ENCODE results near the gene WEE1.
"Not testable (repeated sequence)": the region's sequence is repeated elsewhere in the genome, so short reads cannot be mapped to it uniquely, and the experiment has no call there.

The WEE1 gene

GRCh38 chr11:9619971-9620370, 46.5 kb downstream of the WEE1 start:
- no peak for DNase-seq

- not testable (repeated sequence) for DNase-seq
Observed at GRCh38 chr11:9622353-9622752, 48.9 kb downstream of the WEE1 start.

DNA sequence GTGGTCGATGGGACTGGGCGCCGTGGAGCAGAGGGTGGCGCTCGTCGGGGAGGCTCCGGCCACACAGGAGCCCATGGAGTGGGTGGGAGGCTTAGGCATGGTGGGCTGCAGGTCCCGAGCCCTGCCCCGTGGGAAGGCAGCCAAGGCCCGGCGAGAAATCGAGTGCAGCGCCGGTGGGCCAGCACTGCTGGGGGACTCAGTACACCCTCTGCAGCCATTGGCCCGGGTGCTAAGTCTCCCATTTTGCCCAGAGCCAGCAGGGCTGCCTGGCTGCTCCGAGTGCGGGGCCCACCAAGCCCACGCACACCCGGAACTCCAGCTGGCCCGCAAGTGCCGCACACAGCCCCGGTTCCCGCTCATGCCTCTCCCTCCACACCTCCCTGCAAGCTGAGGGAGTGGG, 49.6 kb downstream of the WEE1 start:
- not testable (repeated sequence) for DNase-seq

DNA sequence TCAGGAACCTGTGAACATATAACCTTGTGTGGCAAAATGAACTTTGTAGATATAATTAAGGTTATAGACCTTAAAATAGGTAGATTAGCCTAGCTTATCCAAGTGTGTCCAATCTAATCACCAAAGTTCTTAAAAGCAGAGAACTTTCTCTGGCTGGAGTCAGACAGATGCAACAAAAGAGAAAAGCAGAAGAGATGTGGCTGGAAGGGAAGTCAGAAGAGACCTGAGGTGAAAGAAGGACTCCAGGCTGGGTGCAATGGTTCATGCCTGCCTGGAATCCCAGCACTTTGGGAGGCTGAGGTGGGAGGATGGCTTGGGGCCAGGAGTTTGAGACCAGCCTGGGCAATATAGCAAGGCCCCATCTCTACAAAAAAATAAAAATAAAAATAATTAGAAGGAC, 51.0 kb downstream of the WEE1 start:
- no peak for DNase-seq

DNA sequence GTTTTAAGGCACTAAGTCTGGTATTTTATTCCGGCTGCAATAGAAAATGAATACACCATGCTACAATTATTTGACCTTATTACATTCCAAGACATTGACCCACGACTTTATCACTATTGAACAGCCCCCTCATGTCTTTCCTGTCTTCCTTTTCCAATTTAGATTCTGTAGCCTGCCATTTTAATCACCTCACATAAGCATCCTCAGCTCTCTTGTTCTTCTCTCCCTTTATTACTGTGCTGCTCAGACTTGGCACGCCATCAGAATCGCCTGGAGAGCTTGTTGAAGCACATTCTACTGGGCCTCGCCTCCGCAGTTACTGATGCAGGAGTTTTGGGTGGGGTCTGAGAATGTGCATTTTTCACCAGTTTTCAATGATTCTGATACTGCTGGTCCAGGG, 51.7 kb downstream of the WEE1 start:
- DNase-seq, result no peak

DNA sequence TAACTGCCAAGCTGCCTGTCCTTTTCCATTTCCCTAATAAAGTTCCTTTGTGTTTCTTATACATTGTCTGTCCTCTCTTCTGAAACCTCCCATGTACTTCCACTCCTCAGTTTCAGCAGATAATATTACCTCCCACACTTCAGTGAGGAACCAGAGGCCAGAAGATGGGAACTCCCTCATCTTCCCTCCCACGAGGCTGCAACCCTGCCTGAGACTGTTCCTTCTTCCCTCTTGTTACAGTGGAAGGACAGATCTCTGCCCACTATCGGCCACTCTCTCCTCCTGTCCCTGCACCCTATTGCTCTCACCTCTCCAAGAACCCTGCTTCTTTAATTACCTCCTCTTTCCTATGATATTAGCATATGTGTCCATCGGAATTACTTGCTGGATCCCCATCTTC, 52.3 kb downstream of the WEE1 start:
- DNase-seq, result no peak

- no peak for DNase-seq
Observed at GRCh38 chr11:9626496-9627394, 53.3 kb downstream of the WEE1 start.

GRCh38 chr11:9629064-9629463, 55.6 kb downstream of the WEE1 start:
- no peak for DNase-seq

GRCh38 chr11:9633679-9634078, 60.2 kb downstream of the WEE1 start:
- no peak for DNase-seq

DNA sequence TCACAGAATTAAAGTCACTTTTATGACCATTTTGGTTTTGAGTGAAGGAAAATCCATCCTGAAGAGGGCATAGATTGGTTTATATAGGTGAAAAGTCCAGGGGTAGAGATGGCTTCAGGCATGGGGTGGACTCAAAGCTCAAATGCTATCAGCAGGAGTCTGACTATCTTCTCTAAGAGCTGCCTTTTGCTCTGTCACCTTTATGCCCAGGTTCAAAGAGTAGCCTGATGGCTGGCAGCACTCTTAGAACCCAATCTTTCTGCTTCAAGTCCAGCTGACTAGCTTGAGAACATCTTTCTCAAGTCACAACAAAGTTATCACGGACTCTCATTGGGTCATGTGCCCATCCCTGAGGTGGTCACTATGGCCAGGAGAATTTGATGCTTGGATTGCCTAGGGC, 63.2 kb downstream of the WEE1 start:
- no peak for DNase-seq

DNA sequence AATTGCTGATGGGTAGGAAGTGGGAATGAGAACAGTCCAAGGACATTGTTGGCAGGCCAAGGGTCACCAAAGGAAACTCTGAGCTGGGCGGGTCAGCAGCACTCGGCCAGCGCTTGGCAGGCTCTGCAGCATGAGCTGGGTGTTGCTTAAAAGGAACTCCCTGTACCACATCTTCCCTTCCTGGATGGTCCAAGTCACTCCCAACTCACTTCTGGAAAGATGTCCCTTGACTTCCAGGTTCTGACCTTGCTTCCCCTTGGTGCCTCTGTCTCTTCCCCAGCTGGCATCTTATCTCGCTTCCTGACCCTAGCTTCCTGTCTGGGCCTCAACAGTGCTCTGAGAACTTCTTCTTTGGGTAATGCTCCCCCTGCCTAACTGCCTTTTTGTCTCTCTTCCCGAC, 65.6 kb downstream of the WEE1 start:
- DNase-seq, result no peak

All from right kidney (tissue), 1 donor.